Activated T-helper 9 cell treated with anti-CD3 and anti-CD28 coated beads, Interleukin-2, amount 50 U/mL, for 16 hours (primary cell): ENCODE measurements around the gene LRPPRC.
A peak's percentile ranks its signal among the peaks of the same experiment; 100 is the strongest.

Experiments used
- DNase-seq: peaks from one replicate; pipeline ENCODE4 v3.0.0-alpha.2; 2020; ENCODE audit warnings: low read depth

The LRPPRC gene

GRCh38 chr2:43906448-43907109, 89.2 kb downstream of the LRPPRC start:
- DNase-seq = no peak

- DNase-seq = no peak
These were observed 89.9 kb downstream of the LRPPRC start for GRCh38 chr2:43905871-43906270.

DNA sequence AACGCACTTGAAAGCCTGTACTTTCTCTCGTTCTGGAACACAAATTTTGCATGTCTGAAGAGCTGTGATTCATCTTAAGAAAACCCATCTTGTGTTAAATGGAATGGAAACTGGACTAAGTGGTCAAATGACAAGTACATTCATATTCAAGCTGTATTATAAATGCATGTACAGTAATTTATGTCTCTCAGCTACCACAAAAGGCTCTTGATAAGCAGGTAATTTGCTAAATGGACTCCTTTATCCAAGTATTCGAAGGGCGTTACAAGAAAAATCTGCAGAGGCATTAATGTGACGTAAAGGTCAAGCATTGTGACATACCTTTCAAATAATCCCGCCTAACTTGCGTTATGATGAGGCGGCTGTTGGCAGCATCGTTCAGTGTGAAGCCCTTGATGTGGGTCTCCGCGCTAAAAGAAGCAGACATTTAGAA, 90.4 kb downstream of the LRPPRC start:
- DNase-seq = no peak

GRCh38 chr2:43899589-43899988, 96.2 kb downstream of the LRPPRC start:
- DNase-seq = no peak

GRCh38 chr2:43898838-43899346, 96.9 kb downstream of the LRPPRC start:
- no peak for DNase-seq

GRCh38 chr2:43898134-43898837, 97.5 kb downstream of the LRPPRC start:
- no peak for DNase-seq

DNA sequence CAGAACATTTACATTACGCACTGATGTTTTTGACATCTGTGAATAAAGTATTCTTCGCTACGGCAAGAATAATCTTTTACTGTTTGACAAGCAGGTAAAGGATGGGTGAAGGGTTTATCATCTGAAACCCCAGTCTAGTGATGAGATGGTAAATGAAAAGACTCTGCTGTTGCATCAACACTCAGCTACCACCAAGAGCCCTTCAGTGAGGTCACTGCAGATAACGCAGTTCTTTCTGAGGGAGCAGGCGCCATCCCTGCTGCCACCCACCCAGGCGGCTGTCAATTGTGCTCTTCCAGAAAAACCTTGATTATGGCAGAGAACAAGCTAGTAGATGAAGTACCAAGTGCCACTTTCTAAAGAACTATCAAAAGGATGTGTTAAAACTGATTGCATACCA, 98.3 kb downstream of the LRPPRC start:
- no peak for DNase-seq

DNA sequence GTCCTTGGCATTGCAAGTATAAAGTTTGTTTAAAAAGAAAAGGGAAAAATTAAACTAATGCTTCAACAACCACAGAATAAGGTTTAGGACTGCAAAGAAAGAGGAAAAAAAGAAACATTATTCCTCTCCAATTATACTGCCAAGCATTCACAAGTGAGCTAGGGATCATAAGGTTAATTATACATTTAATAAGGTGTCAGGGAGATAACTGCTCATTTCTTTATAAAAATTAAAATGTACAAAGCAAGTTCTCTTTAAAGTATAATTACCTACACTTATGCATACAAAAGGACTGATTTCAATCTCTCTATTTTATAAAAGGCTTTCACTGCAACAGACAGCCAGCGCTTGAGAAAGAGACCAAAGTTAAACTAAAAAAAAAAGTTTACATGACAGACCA, 98.9 kb downstream of the LRPPRC start:
- no peak for DNase-seq

- DNase-seq = no peak
These were observed 101.0 kb downstream of the LRPPRC start for GRCh38 chr2:43894743-43895142.

DNA sequence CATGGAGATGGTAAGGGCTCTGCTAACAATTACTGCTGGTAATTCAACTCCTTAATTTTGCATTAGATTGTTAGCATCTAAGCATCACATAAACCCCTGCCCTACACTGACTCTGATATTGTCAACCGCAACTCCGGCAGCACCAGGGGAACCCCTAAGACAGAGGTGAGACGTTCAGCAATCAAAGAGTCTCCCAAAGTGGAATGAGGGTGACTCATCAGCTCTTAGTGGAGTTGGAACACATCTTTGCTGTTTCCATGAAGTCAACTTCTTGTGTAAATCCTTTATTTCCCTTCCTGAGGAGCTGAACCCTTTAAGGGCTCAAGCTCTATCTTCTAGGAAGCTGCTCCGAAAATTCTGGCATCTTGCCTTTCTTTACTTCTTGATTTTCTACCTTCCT, 104.9 kb downstream of the LRPPRC start:
- DNase-seq = no peak

DNA sequence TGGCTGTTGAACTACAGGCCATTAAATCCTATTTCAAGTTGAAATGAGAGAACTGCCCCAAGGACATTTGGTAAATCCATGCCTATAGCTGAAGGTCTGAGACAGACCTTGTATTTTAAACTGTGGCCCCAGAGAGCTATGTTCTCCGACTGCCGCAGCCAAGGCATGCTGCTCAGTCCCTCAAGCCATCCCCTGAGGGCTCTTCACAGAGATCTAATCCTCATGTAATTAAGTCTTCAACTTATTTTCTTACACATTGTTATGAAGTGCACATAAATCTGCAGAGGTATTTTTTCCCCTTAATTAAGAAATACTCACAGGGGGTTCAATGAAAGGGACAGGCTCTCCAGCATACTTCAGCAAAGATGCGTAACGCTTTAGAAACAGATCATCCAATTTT, 106.4 kb downstream of the LRPPRC start:
- DNase-seq = no peak

DNA sequence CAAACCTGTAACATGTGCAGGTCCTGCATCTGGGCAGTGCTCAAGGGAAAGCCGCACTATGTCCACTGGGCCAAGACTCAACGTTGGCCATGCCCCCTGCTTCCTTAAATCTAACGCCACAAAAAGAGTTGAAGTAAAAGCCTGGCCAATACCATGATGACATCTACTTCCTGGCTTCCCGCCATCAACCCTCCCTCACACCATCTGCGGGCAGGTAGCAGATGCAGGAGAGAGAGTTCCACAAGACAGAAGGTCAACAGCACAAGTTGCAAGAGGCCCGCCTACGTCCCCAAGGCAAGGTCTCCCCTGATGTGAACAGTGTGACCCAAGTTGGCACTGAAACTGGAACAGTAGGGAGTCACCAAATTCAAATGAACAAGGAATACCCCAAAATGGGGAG, 108.6 kb downstream of the LRPPRC start:
- DNase-seq = no peak

DNA sequence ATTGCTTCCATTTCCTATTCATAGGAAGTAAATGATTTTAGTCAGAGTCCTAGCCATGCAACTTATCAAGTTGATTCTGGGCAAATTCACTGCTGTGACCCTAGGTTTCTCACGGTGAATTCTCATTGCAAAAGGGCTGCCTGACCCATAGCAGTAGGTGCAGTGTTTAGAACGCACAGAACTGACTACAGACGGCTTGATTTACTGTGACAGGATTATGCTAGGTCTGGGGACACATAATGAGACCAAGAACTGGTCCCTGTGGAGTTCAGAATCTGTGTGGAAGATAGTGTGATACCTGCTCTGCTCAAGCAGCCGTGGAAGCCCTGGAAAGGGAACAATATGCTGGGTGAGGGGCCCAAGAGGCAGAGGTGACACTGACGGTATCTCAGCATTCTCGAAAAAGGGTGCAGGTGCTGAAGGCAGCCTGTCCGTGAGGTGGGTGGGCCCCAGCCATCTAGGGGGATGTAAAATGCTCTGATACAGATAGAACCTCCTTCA, 110.6 kb downstream of the LRPPRC start:
- DNase-seq = no peak

- DNase-seq = no peak
These were observed 111.1 kb downstream of the LRPPRC start for GRCh38 chr2:43884689-43885088.

- DNase-seq = no peak
These were observed 113.5 kb downstream of the LRPPRC start for GRCh38 chr2:43882312-43882711.

GRCh38 chr2:43880952-43881351, 114.8 kb downstream of the LRPPRC start:
- DNase-seq = no peak

- DNase-seq = no peak
These were observed 115.3 kb downstream of the LRPPRC start for GRCh38 chr2:43880471-43880870.

GRCh38 chr2:43879261-43879660, 116.5 kb downstream of the LRPPRC start:
- DNase-seq = no peak

DNA sequence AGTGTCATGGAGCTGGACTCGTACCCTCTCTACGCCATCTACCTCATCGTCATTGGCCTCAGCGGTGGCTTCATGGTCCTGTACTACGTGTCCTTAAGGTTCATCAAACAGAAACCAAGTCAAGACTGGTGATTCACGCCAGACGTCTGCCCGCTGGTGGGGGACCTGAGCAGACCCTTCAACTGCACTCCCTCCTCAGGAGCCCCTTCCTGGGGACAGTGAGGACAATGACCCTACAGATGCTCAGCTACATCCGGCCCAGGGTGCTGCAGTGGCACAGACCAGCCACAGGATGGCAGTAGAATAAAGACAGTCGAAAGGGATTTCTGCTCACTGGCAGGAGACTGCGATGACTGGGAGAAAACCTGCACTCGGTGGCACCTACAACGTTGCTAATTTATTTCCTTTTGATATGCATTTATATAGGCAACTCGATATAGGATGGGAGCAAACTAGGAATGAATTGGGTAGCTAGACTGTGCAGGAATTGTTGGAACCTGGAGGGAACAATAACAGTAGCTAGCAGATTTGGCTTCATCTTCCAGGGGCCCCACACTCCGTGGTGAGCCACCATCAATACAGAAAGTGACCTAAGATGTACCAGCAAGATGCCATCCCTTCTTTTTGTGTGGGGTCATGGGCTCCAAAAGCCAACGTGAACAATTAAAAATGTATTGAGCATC, 117.9 kb downstream of the LRPPRC start:
- peak; percentile 20 for DNase-seq

DNA sequence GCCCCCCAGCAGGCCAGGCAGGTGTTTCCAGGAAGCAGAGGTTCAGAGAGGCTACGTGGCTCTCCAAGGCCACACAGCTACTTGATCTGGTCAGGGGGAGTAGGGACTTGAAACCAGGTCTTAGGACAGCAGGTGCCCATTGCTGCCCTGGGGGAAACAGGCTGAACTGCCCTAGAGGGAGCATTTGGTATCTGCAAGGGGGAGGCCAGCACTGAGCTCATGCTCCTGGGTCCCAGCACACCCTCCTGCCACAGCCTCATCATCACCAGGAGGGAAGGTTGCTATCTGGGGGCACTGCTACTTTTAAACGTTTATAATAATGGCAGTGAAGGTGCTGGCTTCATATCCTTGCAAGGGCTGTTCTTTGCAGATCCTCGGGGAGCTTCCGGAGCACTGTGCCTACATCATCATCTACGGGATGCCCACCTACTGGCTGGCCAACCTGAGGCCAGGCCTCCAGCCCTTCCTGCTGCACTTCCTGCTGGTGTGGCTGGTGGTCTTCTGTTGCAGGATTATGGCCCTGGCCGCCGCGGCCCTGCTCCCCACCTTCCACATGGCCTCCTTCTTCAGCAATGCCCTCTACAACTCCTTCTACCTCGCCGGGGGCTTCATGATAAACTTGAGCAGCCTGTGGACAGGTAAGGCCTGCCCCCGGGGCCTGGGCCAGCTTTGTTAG, 120.9 kb downstream of the LRPPRC start:
- DNase-seq = no peak

GRCh38 chr2:43872151-43872550, 123.6 kb downstream of the LRPPRC start:
- no peak for DNase-seq

- no peak for DNase-seq
These were observed 140.5 kb downstream of the LRPPRC start for GRCh38 chr2:43855292-43855691.
